ENCODE measurements around the gene ZMIZ2. TPM values are rescaled to one million over a fixed set of nuclear protein-coding genes. Genes with fewer than 3 reads are reported as not detected.
"Not testable (repeated sequence)": the region's sequence is repeated elsewhere in the genome, so short reads cannot be mapped to it uniquely, and the experiment has no call there.

Gene ZMIZ2
- total RNA-seq, 1 donor from 2014 or later, result 9.8 TPM

DNA sequence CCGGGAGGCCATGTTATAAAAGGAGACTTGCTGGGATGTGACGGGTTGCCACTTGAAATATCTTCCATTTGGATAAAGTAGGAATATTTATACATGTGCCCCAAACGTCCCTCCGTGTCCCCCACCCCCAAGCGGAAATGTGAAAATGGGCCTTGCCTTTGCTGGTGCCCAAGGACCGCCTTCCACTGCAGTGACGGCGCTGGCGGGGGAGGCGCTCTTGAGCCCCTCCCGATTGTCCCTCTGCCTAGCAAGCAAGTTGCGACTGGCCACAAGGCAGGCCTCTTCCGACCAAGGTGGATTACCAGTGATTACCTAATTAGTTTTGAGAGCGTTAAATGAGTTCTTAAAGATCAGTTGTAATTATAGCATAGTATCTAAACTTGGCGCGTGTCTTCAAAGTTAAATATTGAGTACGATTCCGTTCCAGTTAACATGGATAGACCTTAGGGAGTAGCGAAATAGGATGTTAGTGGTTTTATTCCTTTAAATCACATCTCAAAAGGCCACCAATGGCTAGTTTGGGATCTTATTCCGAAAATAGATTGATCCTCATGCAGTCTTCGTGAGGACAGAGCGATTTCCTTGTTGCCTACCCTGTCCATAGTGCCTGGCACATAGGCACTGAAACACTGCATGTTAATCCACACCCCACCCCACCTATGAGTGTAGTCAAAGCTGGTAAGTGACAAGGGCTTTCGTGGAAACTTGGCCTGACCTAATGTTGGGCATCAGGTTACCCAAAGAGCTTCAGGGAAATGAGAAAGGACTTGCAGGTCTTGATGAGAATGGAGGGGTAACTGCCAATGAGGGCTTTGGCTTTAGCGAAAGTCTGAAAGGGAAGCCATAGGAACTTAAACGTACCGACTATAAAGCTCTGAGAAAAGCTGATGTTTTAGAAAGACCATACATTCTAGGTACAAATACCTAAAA is 48.9 kb downstream of the ZMIZ2 start:
- peak; percentile 81 to 83 for DNase-seq (ENCODE audit: low spot score in 2 of 2)
- FAIRE-seq, result no peak

DNA sequence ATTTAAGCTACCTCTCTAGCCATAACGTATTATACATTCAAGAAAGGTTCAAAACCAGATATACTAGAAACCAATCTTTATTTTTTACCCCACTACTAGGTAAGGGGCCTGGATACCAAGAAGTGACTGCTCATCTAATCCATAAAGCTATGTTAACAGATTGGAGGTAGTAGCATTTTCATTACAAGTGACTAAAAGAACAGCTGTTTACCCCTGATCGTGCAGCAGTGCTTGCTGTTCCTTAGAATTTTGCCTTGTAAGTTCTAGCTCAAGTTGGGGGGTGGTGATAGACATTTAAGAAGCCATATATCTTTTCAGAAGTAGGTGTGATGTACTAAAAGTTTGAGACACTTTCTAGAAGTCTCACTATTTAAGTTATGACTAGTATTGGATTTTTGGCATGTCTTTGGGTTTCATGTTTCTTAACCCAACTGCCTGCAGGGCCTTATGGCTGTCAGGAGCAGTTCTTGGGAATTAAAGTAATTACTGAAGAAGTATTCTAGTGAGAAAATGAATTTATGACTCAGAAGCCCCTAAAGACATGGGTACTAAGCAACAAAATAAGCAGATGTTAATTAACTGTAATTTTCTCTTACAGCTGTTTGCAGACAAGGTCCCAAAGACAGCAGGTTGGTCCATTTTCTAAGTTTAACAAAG is 50.1 kb downstream of the ZMIZ2 start:
- DNase-seq (ENCODE audit: low spot score in 2 of 2) (no peak), FAIRE-seq (no peak)

DNA sequence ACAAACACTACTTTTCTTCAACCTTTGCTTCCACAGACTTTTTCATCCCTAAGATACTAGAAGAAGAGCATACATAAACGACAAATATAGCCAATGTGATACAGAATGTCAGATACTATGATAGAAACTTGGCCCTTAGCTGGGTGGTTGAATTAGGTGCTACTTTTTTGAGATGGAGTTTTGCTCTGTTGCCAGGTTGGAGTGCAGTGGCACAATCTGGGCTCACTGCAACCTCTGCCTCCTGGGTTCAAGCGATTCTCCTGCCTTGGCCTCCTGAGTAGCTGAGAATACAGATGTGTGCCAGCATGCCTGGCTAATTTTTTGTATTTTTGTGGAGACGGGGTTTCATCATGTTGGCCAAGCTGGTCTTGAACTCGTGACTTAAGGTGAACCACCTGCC is 51.3 kb downstream of the ZMIZ2 start:
- FAIRE-seq (no peak), DNase-seq (ENCODE audit: low spot score in 2 of 2) (no peak)

DNA sequence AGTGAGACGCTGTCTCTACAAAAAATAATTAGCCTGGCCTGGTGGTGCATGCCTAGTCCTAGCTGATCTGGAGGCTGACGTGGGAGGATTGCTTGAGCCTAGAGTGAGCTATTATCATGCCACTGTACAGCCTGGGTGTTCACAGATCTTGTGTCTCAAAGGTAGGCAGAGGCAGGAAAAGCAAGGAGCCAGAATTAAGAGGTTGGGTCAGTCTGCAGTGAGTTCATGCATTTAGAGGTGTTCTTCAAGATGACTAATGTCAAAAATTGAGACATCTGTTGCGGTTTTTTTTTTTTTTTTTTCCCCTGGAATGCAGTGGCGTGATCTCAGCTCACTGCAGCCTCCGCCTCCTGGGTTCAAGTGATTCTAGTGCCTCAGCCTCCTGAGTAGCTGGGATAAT is 53.2 kb downstream of the ZMIZ2 start:
- FAIRE-seq (no peak), DNase-seq (ENCODE audit: low spot score in 2 of 2) (no peak)

DNA sequence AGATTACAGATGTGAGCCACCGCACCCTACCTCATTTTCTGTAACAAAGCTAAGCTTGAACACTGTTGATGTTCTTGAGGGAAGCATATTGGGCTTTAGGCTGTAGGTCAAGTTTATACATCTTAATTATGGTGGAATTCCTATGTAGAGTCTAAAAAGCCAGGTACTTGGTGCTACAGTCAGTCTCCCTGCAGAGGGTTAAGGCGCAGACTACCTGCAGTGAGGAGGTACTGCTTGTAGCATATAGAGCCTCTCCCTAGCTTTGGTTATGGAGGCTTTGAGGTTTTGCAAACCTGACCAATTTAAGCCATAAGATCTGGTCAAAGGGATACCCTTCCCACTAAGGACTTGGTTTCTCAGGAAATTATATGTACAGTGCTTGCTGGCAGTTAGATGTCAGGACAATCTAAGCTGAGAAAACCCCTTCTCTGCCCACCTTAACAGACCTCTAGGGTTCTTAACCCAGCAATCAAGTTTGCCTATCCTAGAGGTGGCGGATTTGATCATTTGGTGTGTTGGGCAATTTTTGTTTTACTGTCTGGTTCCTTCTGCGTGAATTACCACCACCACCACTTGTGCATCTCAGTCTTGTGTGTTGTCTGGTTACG is 53.9 kb downstream of the ZMIZ2 start:
- DNase-seq (ENCODE audit: low spot score in 2 of 2), result no peak
- no peak for FAIRE-seq

DNA sequence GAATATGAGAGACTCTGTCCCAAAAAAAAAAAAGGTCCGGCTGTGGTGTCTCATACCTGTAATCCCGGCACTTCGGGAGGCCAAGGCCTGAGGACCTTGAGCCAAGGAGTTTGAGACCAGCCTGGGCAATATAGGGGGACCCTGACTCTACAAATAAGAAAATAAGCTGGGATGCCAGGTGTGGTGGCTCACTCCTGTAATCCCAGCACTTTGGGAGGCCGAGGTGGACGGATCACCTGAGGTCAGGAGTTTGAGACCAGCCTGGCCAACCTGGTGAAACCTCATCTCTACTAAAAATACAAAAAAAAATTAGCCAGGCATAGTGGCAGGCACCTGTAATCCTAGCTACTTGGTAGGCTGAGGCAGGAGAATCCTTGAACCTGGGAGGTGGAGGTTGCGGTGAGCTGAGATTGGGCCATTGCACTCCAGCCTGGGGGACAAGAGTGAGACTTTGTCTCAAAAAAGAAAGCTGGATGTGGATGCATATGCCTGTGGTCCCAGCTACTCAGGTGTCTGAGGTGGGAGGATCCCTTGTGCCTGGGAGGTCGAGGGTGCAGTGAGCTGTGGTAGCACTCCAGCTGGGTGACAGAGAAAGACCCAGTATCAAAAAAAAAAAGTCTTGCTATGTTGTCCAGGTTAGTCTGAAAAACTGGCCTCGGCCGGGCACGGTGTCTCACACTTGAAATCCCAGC is 55.3 kb downstream of the ZMIZ2 start:
- not testable (repeated sequence) for FAIRE-seq; DNase-seq (ENCODE audit: low spot score in 2 of 2)

DNA sequence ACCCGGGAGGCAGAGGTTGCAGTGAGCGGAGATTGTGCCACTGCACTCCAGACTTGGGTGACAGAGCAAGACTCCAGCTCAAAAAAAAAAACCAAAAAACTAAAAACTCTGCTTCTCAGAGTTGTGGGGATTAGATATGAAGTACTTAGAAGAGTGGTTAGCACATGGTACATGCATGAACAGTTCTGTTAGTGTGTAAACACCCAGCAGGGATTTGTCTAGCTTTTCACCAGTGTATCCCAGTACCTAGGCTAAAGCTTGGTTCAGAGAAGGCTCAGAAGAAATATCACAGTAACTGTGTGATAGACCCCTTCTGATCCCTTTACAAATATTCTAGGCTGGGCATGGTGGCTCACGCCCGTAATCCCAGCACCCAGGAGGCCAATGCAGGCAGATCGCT is 57.3 kb downstream of the ZMIZ2 start:
- FAIRE-seq (no peak), DNase-seq (ENCODE audit: low spot score in 2 of 2) (no peak)

DNA sequence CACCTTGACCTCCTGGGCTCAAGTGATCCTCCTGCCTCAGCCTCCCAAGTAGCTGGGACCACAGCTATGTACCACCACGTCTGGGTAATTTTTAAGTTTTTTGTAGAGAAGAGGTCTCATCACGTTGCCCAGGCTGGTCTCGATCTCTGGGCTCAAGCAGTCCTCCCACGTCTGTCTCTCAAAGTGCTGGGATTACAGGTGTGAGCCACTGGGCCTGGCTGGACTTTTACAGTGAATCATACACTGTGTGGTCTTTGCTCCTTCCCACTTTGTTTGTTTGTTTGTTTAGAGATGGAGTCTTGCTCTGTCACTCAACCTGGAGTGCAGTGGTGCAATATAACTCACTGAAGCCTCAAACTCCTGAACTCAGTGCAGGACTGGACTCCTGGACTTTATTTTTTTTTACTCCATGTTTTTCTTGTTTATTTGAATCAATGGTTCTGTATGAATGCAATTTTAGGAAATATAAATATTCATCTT is 60.3 kb downstream of the ZMIZ2 start:
- FAIRE-seq (no peak), DNase-seq (ENCODE audit: low spot score in 2 of 2) (no peak)

DNA sequence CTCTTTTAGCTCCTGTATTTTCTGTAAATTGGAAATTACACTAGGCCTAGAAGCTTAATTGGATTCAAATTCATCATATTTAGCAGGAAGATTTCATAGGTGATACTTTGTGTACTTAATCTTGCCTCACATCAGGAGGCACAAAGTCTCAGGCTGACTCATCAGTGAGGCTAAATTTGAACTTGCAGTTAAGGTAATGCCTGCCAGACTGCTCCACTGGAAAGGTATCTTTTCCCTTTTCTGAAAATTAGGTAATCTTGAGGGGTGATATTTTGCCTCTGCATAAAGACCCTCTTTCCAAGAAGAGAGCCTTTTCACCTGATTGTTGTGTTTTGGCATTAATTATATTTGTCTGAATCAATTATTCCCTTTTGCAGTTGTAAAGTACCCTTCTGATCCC is 62.4 kb downstream of the ZMIZ2 start:
- no peak for DNase-seq (ENCODE audit: low spot score in 2 of 2)
- no peak for FAIRE-seq

DNA sequence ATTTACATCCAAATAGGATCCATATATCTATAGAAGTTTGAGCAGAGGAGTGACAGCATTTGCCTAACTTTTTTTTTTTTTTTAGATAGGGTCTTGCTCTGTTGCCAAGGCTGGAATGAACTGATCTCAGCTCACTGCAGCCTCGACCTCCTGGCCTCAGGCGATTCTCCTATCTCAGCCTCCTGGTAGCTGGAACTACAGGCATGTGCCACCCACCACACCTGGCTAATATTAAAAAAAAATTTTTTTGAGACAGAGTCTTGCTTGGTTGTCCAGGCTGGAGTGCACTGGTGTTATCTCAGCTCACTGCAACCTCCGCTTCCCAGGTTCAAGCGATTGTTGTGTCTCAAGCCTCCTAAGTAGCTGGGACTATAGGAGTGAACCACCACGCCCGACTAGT is 62.9 kb downstream of the ZMIZ2 start:
- FAIRE-seq (no peak), DNase-seq (ENCODE audit: low spot score in 2 of 2) (no peak)

DNA sequence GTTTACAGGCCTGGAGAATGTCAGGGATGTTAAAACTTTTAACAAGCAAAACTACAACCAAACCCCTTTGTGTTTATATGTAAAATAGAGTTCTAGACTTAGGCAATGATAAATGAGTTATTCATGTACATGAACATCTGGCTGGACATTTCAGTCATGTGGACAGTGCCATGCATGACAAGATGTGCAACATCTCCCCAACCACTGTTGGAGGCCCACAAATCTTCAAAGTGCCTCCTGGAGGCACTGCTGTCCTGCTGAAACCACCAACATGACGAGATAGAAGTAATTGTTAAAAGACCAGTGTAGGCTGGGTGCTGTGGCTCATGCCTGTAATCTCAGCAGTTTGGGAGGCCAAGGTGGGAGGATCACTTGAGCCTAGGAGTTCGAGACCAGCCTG is 66.3 kb downstream of the ZMIZ2 start:
- DNase-seq (ENCODE audit: low spot score in 2 of 2) (no peak), FAIRE-seq (no peak)

DNA sequence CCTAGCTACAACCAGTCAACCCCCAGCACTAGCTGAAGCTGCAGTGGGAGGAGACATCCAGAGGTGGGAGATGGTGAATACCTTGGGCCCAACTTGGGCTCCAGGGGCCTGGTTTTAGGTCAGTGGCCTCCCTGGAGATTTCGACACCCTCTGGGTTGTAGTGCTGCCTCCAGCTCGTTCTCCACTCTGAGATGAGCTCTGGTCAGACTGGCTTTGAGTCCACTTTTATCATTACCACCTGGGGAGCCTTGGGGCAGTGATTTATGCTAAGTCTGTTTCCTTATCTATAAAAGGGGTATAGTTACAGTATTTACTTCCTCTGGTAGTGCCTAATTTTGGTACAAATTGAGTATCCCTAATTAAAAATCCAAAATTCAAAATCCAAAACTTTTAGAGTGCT is 70.6 kb downstream of the ZMIZ2 start:
- DNase-seq (ENCODE audit: low spot score in 2 of 2) (no peak), FAIRE-seq (no peak)

Other genes with a start within 250 kb of the ZMIZ2 start
- gene NPC1L1, start 207.5 kb upstream of the ZMIZ2 start, total RNA-seq, result not detected
- gene DDX56, start 174.9 kb upstream of the ZMIZ2 start, total RNA-seq, result 39.5 TPM
- gene TMED4, start 166.6 kb upstream of the ZMIZ2 start, total RNA-seq, result 73.4 TPM
- 35.1 TPM for gene OGDH, start 142.2 kb upstream of the ZMIZ2 start, total RNA-seq
- 518 TPM for gene PPIA, start 47.8 kb downstream of the ZMIZ2 start, total RNA-seq
- gene H2AZ2, start 99.2 kb downstream of the ZMIZ2 start, total RNA-seq, result 227 TPM
- gene PURB, start 136.7 kb downstream of the ZMIZ2 start, total RNA-seq, result 36.7 TPM
- gene MYO1G, start 230.2 kb downstream of the ZMIZ2 start, total RNA-seq, result 0.41 TPM